OCI-LY1 (cell line): Measurements from ENCODE around the gene RGS5.

Source experiments
- H2AFZ ChIP-seq: fragments of 200-600 bp; sonication (generic), shearing (Covaris generic); 2 replicates; pipeline ENCODE4 v1.6.0; 2014; ENCODE audit warnings: antibody characterized with exemption, mild to moderate bottlenecking, low read length
- H3F3A ChIP-seq: fragments of 200-600 bp; sonication (generic), shearing (Covaris generic); 2 replicates; pipeline ENCODE4 v1.6.0; 2014; ENCODE audit warnings: mild to moderate bottlenecking, antibody characterized with exemption, low read length, moderate library complexity; ENCODE audit not compliant: insufficient read depth
- H3K27ac ChIP-seq: fragments of 200-600 bp; sonication (generic); 2 replicates; pipeline ENCODE4 v1.5.1; 2014; ENCODE audit warnings: low read length, mixed run types, mild to moderate bottlenecking, low read depth; ENCODE audit not compliant: poor library complexity, severe bottlenecking
- H3K27me3 ChIP-seq: fragments of 200-600 bp; sonication (generic); 2 replicates; pipeline ENCODE4 v1.6.0; 2014; ENCODE audit warnings: antibody characterized with exemption, mild to moderate bottlenecking, low read length, moderate library complexity; ENCODE audit not compliant: insufficient read depth
- H3K36me3 ChIP-seq: fragments of 200-600 bp; sonication (generic); 2 replicates; pipeline ENCODE4 v1.6.1; 2014; ENCODE audit warnings: mild to moderate bottlenecking, antibody characterized with exemption, low read length, moderate library complexity, mixed read lengths; ENCODE audit not compliant: insufficient read depth
- H3K4me1 ChIP-seq: fragments of 200-600 bp; sonication (generic); 2 replicates; pipeline ENCODE4 v1.5.1; 2014; ENCODE audit warnings: mild to moderate bottlenecking, low read length, moderate library complexity; ENCODE audit not compliant: insufficient read depth, severe bottlenecking
- H3K4me2 ChIP-seq: fragments of 200-600 bp; sonication (generic), shearing (Covaris generic); 2 replicates; pipeline ENCODE4 v1.6.1; 2014; ENCODE audit warnings: low read length
- H3K4me3 ChIP-seq: fragments of 200-600 bp; sonication (generic); 2 replicates; pipeline ENCODE4 v1.5.1; 2014; ENCODE audit warnings: low read length, low read depth, mild to moderate bottlenecking, mixed read lengths; ENCODE audit not compliant: poor library complexity, severe bottlenecking
- H3K79me2 ChIP-seq: fragments of 200-600 bp; shearing (Covaris generic); 2 replicates; pipeline ENCODE4 v1.6.1; 2016; ENCODE audit warnings: mixed run types, low read length, mixed read lengths; ENCODE audit not compliant: insufficient read depth
- H3K9ac ChIP-seq: fragments of 200-600 bp; sonication (generic), shearing (Covaris generic); 2 replicates; pipeline ENCODE4 v1.6.1; 2014; ENCODE audit warnings: mild to moderate bottlenecking, low read length, mixed read lengths
- H3K9me2 ChIP-seq: fragments of 200-600 bp; sonication (generic), shearing (Covaris generic); 2 replicates; pipeline ENCODE4 v1.6.1; 2014; ENCODE audit warnings: low read depth, mild to moderate bottlenecking, low read length, mixed read lengths
- H3K9me3 ChIP-seq: fragments of 200-600 bp; shearing (Covaris generic); 2 replicates; pipeline ENCODE4 v1.6.1; 2014; ENCODE audit warnings: low read length, mixed read lengths
- H4K20me1 ChIP-seq: fragments of 200-600 bp; sonication (generic), shearing (Covaris generic); 2 replicates; pipeline ENCODE4 v1.6.0; 2016; ENCODE audit warnings: mild to moderate bottlenecking, low read length; ENCODE audit not compliant: insufficient read depth
- CTCF ChIP-seq: fragments of 200-600 bp; sonication (generic), shearing (Covaris generic); IDR thresholded peaks from 2 replicates; pipeline ENCODE4 v1.5.1; 2017; ENCODE audit warnings: mild to moderate bottlenecking, antibody characterized with exemption, low read length, moderate library complexity, mixed read lengths
- EZH2 ChIP-seq: fragments of 200-600 bp; sonication (generic), shearing (Covaris generic); IDR thresholded peaks from 2 replicates; pipeline ENCODE4 v1.8.0; 2017; ENCODE audit warnings: borderline replicate concordance, mixed run types, mild to moderate bottlenecking, antibody characterized with exemption, low read length, moderate library complexity, mixed read lengths

RGS5 gene

DNA sequence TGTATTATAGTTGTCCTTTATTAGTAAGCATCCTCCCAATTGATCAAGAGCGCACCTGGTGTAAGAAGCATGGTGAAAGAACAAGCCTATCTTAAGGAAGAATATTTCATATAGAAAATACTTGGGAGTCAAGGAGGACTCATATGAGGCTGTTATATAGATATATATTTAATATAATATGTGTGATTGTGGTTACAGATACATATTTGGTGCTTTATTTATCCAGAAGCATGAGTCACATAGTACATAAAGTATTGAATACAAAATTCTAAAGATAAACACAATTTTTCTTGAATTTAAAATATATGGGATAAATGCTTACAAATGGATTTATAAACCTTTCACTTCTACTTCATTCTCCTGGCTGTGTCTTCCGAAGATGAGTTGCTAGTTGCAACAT is 60.6 kb downstream of the RGS5 start:
- Histone ChIP-seq H3K9ac (no peak overlapping the region), H3K27me3 (no peaks in the 10 kb centered on the region), H3K27ac (no peak overlapping the region), H3K79me2 (no peaks in the 10 kb centered on the region), H2AFZ (no peak overlapping the region), H3F3A (no peaks in the 10 kb centered on the region), H3K4me1 (no peaks in the 10 kb centered on the region), H3K9me2 (no peaks in the 10 kb centered on the region), H3K4me3 (no peak overlapping the region), H3K36me3 (no peaks in the 10 kb centered on the region), H3K9me3 (no peaks in the 10 kb centered on the region), H4K20me1 (no peaks in the 10 kb centered on the region), H3K4me2 (no peak overlapping the region)
- TF ChIP-seq CTCF (no peak), EZH2 (no peak)

DNA sequence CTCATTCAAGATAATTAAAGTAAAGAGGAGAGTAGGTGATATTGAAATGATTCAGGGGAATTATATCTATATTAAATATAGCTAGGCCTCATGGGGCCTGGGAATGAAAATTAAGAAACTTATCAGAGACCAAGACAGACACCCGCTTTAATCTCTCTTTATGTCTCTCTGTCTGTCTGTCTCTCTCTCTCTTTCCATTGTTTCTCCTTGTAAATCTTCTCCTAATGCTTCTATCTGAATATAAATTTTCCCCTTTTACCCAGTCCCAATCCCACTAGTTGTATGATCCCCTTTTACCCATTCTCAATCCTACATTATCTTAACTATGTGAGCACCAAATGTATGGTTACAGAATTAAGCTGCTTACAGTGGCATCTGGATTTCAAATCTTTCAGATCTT is 61.2 kb downstream of the RGS5 start:
- Histone ChIP-seq H4K20me1 (no peaks in the 10 kb centered on the region), H3K36me3 (no peaks in the 10 kb centered on the region), H3K9ac (no peak overlapping the region), H3K9me3 (no peaks in the 10 kb centered on the region), H3K4me1 (no peaks in the 10 kb centered on the region), H3K79me2 (no peaks in the 10 kb centered on the region), H2AFZ (no peak overlapping the region), H3F3A (no peaks in the 10 kb centered on the region), H3K4me3 (no peak overlapping the region), H3K4me2 (no peak overlapping the region), H3K27me3 (no peaks in the 10 kb centered on the region), H3K9me2 (no peaks in the 10 kb centered on the region), H3K27ac (no peak overlapping the region)
- no peak for TF ChIP-seq EZH2
- no peak for TF ChIP-seq CTCF

DNA sequence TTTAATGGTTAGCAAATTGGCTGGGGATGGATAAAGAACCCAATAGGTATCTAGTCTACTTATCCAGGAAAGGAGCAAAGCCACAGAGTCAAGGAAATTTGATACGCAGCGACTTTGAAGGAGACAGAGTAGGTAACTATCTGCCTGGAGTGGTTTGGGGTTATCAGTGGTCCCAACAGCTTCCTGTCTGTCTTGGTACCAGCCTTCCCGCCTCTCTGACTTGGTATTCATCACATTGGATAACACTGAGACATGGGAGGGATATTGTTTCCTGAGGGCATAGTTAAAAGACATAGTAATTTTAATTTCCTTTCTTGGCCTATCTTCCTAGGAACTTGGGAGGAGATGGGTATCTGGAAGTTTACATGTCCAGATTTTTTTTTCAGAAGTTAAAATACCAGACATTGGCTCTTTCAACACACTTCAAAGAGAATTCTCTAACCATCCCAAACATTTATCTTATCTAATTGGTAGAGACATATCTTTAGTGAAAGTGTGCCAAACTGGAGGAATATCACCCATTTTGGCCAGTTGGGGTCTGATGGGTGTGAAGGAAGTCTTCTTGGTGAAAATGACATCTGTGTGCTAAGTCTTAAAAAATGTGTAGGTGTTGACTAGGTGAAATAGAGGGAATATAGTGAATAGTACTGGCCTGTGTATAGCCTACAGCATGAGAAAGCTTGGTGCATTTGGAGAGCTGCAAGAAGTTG is 65.0 kb downstream of the RGS5 start:
- H3K9me2 ChIP-seq, result no peaks in the 10 kb centered on the region
- no peaks in the 10 kb centered on the region for H3K36me3 ChIP-seq
- no peak overlapping the region for H3K4me3 ChIP-seq
- no peaks in the 10 kb centered on the region for H3K27me3 ChIP-seq
- H3K79me2 ChIP-seq, result no peaks in the 10 kb centered on the region
- H3K9me3 ChIP-seq, result no peaks in the 10 kb centered on the region
- no peak overlapping the region for H2AFZ ChIP-seq
- no peak overlapping the region for H3K27ac ChIP-seq
- H3K9ac ChIP-seq, result no peak overlapping the region
- H4K20me1 ChIP-seq, result no peaks in the 10 kb centered on the region
- H3F3A ChIP-seq, result no peaks in the 10 kb centered on the region
- H3K4me1 ChIP-seq, result no peaks in the 10 kb centered on the region
- no peak for TF ChIP-seq EZH2
- no peak for TF ChIP-seq CTCF
- H3K4me2 ChIP-seq, result no peak overlapping the region
